Left ventricle myocardium inferior (tissue), 1 donor: ENCODE data around the gene NTRK3. TPM values are rescaled to one million over a fixed set of nuclear protein-coding genes. Genes with fewer than 3 reads are reported as not detected.
"Not testable (repeated sequence)": the region's sequence is repeated elsewhere in the genome, so short reads cannot be mapped to it uniquely, and the experiment has no call there.

Source experiments
- DNase-seq: peaks from one replicate; pipeline ENCODE4 v3.0.0-alpha.2; 2020
- H3K27ac ChIP-seq: fragments of 200-600 bp; replicated peaks from 2 replicates; pipeline ENCODE4 v1.8.0; 2021
- H3K27me3 ChIP-seq: fragments of 200-600 bp; 2 replicates; pipeline ENCODE4 v1.8.0; 2021; ENCODE audit warnings: low read depth
- H3K36me3 ChIP-seq: fragments of 200-600 bp; 2 replicates; pipeline ENCODE4 v1.8.0; 2021
- H3K4me1 ChIP-seq: fragments of 200-600 bp; 2 replicates; pipeline ENCODE4 v1.8.0; 2021
- H3K4me3 ChIP-seq: fragments of 200-600 bp; 2 replicates; pipeline ENCODE4 v1.8.0; 2021; ENCODE audit warnings: mild to moderate bottlenecking, moderate library complexity
- H3K9me3 ChIP-seq: fragments of 200-600 bp; replicated peaks from 2 replicates; pipeline ENCODE4 v1.8.0; 2021
- intact Hi-C: fragments of 100-400 bp; cut with micrococcal nuclease; formaldehyde crosslinking; loops from one replicate; pipeline ENCODE4 v1.11.0; 2022
- total RNA-seq: library from RNA; stranded (reverse); fragmentation: NEBNext Ultra II Directional; extraction: Animal tissue kit (Norgen Biotek cat#: 25700); gene quantifications from one replicate; pipeline ENCODE4 v1.2.1, GENCODE V29; 2021
- TF ChIP-seq, protein P1 (sequence below): fragments of 200-600 bp; IDR thresholded peaks from 2 replicates; pipeline ENCODE4 v1.8.0; 2021; ENCODE audit warnings: antibody characterized with exemption, mild to moderate bottlenecking, borderline replicate concordance
- donor health status: DM: no; HTN: yes; CAD: no; lungs with severe emphysema.

The NTRK3 gene
- total RNA-seq, 1 donor from 2014 or later: 1.6 TPM

DNA sequence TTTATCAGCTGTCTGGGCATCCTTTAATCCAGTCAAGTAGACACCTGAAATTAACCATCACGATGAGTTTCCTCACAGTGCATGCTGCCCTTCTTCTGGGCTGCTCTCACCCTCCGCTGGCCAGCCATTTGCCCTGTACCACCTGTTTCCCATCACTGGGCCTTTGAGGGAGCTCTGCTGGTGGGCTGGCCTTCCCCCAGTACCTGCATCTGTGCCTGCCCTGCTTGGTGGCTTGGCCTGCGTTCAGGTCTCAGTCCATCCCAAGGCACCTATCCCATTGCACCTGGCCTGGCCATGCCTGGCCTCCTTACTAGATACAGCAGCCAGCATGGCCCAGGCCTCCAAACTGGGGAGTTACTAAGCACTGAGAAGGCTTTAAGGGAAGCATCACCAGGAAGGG lies 413.2 kb downstream of the NTRK3 start:
- no peak for DNase-seq
- Histone ChIP-seq H3K27ac (no peak overlapping the region), H3K27me3 (no peaks in the 10 kb centered on the region), H3K9me3 (no peaks in the 10 kb centered on the region), H3K4me3 (no peak overlapping the region), H3K4me1 (no peaks in the 10 kb centered on the region), H3K36me3 (no peaks in the 10 kb centered on the region)
- TF ChIP-seq, protein P1, sequence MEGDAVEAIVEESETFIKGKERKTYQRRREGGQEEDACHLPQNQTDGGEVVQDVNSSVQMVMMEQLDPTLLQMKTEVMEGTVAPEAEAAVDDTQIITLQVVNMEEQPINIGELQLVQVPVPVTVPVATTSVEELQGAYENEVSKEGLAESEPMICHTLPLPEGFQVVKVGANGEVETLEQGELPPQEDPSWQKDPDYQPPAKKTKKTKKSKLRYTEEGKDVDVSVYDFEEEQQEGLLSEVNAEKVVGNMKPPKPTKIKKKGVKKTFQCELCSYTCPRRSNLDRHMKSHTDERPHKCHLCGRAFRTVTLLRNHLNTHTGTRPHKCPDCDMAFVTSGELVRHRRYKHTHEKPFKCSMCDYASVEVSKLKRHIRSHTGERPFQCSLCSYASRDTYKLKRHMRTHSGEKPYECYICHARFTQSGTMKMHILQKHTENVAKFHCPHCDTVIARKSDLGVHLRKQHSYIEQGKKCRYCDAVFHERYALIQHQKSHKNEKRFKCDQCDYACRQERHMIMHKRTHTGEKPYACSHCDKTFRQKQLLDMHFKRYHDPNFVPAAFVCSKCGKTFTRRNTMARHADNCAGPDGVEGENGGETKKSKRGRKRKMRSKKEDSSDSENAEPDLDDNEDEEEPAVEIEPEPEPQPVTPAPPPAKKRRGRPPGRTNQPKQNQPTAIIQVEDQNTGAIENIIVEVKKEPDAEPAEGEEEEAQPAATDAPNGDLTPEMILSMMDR: no peak
- intact Hi-C loops: no loop called here

DNA sequence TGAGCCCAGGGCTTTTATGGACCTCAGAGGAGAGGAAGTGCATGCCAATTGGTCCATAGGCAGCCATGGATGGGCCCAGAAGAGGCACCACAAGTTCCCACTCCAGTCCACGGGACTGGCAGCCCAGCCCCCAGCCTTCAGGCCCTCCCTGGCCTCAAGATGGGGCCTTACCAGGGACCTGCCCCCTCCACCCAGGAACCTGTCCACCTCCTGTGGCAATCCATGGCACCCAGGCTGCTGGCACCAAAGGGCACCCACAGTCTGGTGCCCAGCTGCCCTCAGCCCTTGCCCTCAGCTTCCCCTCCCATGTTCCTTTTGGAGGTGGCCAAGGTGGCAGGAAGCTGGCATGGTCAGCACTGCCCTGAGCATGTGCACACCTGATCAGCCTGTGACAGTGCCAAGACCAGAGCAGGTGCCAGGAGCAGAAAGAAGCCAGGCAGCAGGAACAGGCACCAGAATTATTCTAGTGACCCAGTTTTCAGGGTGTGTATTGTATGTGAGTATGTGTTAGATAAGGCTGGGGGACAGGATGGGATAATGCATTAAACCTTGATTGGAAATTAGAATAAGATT lies 415.0 kb downstream of the NTRK3 start:
- no peaks in the 10 kb centered on the region for H3K9me3 ChIP-seq
- H3K36me3 ChIP-seq: no peaks in the 10 kb centered on the region
- no peak overlapping the region for H3K27ac ChIP-seq
- H3K4me1 ChIP-seq: no peaks in the 10 kb centered on the region
- H3K27me3 ChIP-seq: no peaks in the 10 kb centered on the region
- intact Hi-C loops: no loop called here
- DNase-seq: peak; percentile 18
- H3K4me3 ChIP-seq: no peak overlapping the region
- TF ChIP-seq, protein P1: no peak

- H3K4me1 ChIP-seq, H3K9me3 ChIP-seq, DNase-seq, H3K27me3 ChIP-seq, H3K4me3 ChIP-seq, intact Hi-C loops, H3K36me3 ChIP-seq, H3K27ac ChIP-seq: not testable (repeated sequence)
Measured at GRCh38 chr15:87835830-87836229, 420.7 kb downstream of the NTRK3 start.

GRCh38 chr15:87833333-87833732 lies 423.2 kb downstream of the NTRK3 start:
- DNase-seq, H3K27me3 ChIP-seq, intact Hi-C loops, H3K4me1 ChIP-seq, H3K9me3 ChIP-seq, H3K36me3 ChIP-seq, H3K4me3 ChIP-seq, H3K27ac ChIP-seq: not testable (repeated sequence)

DNA sequence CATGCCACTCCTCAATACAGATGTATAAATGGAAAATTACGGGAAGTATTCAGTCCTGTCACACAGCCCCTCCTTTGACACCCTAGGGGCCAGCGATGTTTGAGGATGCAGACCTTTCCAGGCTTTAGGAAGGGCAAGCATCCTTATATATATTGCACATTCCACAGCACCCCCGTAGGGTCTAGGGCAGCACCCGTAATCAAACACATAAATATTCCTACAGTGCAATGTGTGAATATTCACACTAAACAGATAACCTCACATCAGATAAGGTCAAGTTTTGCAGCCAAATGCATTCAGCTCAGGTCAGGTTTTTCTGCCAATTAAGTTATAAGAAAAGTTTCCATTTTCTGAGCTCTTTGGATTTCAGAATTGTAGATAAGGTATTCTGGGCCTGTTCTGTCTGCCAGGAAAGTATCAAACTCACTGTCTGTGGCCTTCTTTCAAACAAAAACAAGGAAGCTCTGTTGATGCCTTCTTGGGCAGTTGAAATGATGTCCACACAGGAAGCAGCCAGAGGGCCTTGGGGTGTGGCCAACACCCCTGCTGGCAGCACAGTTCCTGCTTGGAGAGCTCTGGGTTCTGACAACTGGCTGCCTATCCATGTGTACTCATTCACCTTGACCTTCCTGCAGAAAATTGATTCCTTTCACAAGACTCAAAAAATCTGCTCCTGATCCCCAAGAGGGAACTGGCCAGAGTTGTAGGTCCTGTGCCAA lies 427.0 kb downstream of the NTRK3 start:
- TF ChIP-seq, protein P1: no peak
- no peaks in the 10 kb centered on the region for H3K36me3 ChIP-seq
- no peaks in the 10 kb centered on the region for H3K27me3 ChIP-seq
- H3K9me3 ChIP-seq: no peaks in the 10 kb centered on the region
- intact Hi-C loops: no loop called here
- no peak overlapping the region for H3K27ac ChIP-seq
- peak; percentile 31 for DNase-seq
- H3K4me3 ChIP-seq: no peak overlapping the region
- H3K4me1 ChIP-seq: peaks cover 7% of the 10 kb centered on the region

GRCh38 chr15:87828608-87829007 lies 427.9 kb downstream of the NTRK3 start:
- H3K4me3 ChIP-seq: no peak overlapping the region
- no peaks in the 10 kb centered on the region for H3K36me3 ChIP-seq
- TF ChIP-seq, protein P1: no peak
- no peak overlapping the region for H3K27ac ChIP-seq
- peaks cover 7% of the 10 kb centered on the region for H3K4me1 ChIP-seq
- no peaks in the 10 kb centered on the region for H3K9me3 ChIP-seq
- intact Hi-C loops: no loop called here
- no peaks in the 10 kb centered on the region for H3K27me3 ChIP-seq
- DNase-seq: no peak
